ENCODE data around the gene GABARAPL2.
A peak's percentile ranks its signal among the peaks of the same experiment; 100 is the strongest.
"Not testable (repeated sequence)": the region's sequence is repeated elsewhere in the genome, so short reads cannot be mapped to it uniquely, and the experiment has no call there.

The GABARAPL2 gene

DNA sequence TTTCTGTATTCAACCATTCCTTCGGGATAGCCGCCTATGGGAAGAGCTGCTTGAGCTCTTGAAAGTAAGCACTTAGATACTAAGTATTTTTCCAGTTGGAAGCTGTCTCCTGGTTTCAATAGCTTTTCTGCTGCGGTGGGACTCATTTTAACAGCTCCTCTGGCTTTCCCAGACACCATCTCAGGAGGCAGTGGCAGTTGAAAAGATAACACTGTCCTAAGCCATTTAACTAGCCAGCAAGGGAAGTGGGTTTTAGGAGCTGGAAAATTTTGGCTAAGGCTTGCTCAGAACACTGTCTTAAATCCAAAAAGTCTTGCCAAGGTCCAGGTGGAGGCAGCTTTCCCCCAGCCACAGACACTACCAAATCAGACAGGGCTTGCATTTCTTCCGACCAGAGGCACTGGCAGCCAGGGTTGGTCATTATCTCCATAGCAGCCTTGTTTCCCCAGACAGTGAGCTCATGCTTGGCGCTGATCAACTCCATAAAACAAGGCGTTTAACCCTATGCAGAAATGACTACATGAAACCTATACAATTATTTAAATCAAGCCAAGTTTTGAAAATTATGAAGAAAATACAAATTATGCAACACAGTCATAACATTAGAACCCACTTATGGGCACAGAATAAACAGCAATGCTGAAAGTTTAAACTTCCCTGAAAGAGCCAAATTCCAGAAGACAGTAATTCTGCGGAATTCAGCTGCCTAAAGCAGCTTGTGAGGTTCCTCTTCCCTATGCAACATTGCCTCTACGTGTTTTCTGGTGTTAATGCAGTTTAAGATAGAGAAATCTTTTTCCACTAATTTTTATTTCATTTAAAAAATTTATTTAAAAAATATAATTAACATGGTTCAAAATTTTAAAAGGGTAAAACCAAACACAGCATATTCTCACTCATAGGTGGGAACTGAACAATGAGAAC lies 25.0 kb downstream of the GABARAPL2 start:
- DNase-seq (ENCODE audit: low read depth in 3 of 3, low spot score in 1 of 3): no peak

GRCh38 chr16:75591927-75592326 lies 25.7 kb downstream of the GABARAPL2 start:
- not testable (repeated sequence) for DNase-seq (ENCODE audit: low read depth in 3 of 3, low spot score in 1 of 3)

- DNase-seq (ENCODE audit: low read depth in 3 of 3, low spot score in 1 of 3): no peak
Measured at GRCh38 chr16:75593308-75593707, 27.1 kb downstream of the GABARAPL2 start.

GRCh38 chr16:75593825-75594820 lies 27.9 kb downstream of the GABARAPL2 start:
- no peak for DNase-seq (ENCODE audit: low read depth in 3 of 3, low spot score in 1 of 3)

DNA sequence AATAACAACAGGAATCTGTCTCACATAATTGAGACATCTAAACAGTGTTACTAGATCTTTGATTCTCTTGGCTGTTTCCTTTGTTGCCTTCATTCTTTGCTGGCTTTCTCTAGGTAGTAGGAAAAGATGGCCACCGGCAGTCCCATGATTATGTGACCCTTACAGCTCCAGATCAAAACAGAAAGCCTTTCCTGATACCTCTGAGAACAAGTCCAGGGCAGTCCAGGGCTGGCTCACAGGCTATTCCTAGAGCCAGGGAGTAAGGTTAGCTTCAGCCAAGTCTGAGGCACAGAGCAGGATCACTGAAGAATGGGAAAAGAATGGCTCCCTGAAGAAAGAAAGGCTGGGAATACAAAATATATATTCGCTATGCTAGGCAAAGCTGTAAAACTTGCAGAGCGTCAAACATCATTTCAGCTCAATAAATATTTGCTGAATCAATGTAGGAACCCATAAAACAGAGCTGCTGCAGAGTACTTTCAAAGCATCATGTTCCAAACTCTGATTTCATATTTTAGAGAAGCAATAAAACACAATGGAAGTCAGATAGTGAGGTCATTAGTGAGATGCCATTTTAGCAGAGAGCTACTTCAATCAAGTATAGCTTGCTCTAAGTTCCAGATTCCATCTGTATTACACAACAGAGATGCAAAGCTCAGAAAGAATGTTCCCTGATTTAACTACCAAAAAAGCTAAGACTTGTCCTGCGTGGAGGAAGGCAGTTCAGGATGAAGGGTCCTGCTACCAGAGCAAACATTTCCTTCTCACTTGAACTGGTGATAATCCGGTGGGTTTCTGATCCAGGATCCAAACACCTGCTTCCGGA lies 33.5 kb downstream of the GABARAPL2 start:
- no peak for DNase-seq (ENCODE audit: low read depth in 3 of 3, low spot score in 1 of 3)

- DNase-seq (ENCODE audit: low read depth in 3 of 3, low spot score in 1 of 3): no peak
Measured at GRCh38 chr16:75603241-75603640, 37.1 kb downstream of the GABARAPL2 start.

DNA sequence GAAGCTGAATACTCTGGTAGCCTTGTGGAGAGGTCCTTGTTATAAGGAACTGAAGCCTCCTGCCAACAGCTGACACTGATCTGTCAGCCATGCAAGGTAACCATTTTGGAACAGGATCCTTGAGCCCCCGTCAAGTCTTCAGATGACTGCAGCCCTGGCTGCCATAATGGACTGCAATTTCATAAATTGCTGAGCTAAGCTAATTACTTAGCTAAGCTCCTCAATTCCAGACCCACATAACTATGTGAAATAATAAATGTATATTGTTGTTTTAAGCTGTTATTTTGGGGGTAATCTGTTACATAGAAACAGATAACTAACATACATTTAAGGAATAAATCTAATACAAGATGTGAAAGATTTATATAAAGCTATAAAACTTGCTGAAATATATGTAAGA lies 40.3 kb downstream of the GABARAPL2 start:
- no peak for DNase-seq (ENCODE audit: low read depth in 3 of 3, low spot score in 1 of 3)

GRCh38 chr16:75614066-75614897 lies 48.1 kb downstream of the GABARAPL2 start:
- no peak for DNase-seq (ENCODE audit: low read depth in 3 of 3, low spot score in 1 of 3)

GRCh38 chr16:75615619-75616018 lies 49.4 kb downstream of the GABARAPL2 start:
- no peak for DNase-seq (ENCODE audit: low read depth in 3 of 3, low spot score in 1 of 3)

- no peak for DNase-seq (ENCODE audit: low read depth in 3 of 3, low spot score in 1 of 3)
Measured at GRCh38 chr16:75616521-75617010, 50.4 kb downstream of the GABARAPL2 start.

DNA sequence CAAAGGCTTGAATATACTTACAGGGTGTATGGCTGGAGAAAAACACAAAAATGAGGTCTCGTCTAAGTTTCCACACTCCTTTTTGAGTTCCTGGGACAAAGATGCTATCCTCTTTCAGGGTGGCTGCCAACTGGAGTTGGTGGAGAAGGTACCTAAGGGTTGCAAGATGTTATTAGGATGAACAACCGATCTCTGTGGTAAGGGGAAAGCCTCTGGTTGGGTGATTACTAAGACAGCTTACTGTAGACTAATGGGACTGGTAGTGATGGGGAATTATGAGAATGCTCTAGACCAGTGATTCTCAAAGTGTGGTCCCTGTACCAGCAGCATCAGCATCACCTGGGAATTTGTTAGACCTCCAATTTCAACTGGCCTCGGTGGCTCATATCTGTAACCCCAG lies 50.9 kb downstream of the GABARAPL2 start:
- no peak for DNase-seq (ENCODE audit: low read depth in 3 of 3, low spot score in 1 of 3)

GRCh38 chr16:75618780-75619179 lies 52.6 kb downstream of the GABARAPL2 start:
- DNase-seq (ENCODE audit: low read depth in 3 of 3, low spot score in 1 of 3): no peak

DNA sequence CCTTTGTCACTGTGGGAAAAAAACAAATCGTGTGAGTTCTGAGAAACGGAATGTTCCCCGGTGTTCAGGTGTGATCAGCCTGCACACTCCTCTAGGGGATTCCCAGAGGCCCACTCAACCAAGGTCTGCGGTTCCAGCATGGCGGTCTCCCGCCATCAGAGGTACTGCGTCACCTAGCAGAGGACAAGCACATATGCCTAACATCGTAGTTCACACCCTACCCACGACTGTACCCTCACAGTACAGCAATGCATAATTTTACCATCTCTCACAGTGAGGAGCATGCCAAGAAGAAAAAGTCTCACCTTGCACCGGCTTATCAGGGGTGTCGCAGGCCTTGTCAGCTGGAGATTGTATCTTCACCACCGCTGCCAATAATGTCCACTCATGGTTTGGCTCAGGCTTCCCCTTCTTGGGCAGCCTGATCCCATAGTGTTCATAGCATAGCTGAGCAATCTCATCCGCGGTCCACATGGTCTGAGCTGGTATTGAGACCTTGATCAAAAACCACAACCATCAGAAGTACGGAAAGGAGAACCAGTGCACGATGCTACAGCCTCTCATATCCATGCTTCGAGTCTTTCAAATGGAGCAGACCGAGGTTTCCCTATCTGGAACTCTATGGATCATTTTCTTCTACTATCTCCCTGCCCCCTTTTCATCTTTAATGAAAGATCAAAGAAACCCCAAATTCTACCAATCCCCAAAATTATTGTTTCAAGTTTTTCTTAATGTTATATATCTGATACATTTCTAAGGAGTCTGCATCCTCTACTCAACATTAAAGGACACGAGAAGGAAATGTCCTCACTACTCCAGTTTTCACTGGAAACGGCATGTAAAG lies 54.4 kb downstream of the GABARAPL2 start:
- DNase-seq (ENCODE audit: low read depth in 3 of 3, low spot score in 1 of 3): no peak

DNA sequence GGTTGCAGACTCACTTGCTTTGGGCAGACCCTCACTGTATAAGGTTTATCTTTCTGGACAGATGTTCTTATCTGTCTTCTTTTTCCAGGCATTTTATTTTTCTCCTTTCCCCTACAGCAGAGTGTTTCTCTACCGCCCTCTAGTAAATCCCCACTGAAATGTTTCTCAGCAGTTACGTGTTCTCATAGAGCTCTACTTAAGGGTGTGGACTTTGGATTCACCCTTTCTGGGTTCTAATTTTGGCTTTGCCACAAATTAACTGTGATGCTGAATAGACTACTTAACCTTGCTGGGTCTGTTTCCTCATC lies 54.9 kb downstream of the GABARAPL2 start:
- DNase-seq (ENCODE audit: low read depth in 3 of 3, low spot score in 1 of 3): no peak

- peak; percentile 87 to 90 (median 90) for DNase-seq (ENCODE audit: low read depth in 3 of 3, low spot score in 1 of 3)
Measured at GRCh38 chr16:75622761-75623605, 56.8 kb downstream of the GABARAPL2 start, which contains the start of gene ADAT1. Gene ADAT1, minus strand, starts transcription at chr16:75623281. Its CDS starts 2,482 bp downstream, at chr16:75620799.

- DNase-seq (ENCODE audit: low read depth in 3 of 3, low spot score in 1 of 3): no peak
Measured at GRCh38 chr16:75624921-75625334, 58.7 kb downstream of the GABARAPL2 start.

DNA sequence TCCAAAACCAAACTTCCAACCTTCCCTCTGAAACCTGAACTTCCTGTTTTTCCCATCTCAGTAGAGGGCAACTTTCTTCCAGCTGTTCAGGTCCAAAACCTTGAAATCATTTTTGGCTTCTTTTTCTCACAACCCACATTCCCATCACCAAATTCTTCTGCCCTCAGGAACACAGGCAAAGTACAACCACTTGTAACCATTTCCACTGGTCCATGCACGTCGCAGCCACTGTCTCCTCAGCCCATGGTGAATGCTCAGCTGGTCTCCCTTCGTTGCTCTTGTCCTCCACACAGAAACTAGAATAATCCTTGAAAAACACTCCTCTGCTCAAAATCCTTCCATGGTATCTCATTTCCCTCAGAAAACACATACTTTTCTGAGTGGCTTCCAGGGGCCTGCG lies 60.6 kb downstream of the GABARAPL2 start:
- DNase-seq (ENCODE audit: low read depth in 3 of 3, low spot score in 1 of 3): no peak

Data from stimulated activated CD4-positive, alpha-beta T cell treated with anti-CD3 and anti-CD28 coated beads, TNF-alpha, amount 100 ng/mL, for 1 hour (primary cell).